HepG2 (cell line): ENCODE data around the gene STAT6. TPM values are rescaled to one million over a fixed set of nuclear protein-coding genes. Genes with fewer than 3 reads are reported as not detected.

Experiments
- ATAC-seq: fragments of 200-7000 bp; cut with Tn5 transposase; 3 replicates; pipeline ENCODE4 v1.9.1; 2020; ENCODE audit warnings: mild to moderate bottlenecking, moderate library complexity
- BruUV-seq: library from RNA; stranded (reverse); fragments of 400-500 nt; replicated peaks from 2 replicates; lab custom pipeline; 2021; lab: Mats Ljungman, UMichigan
- CTCF ChIA-PET: fragments of 300-600 bp; formaldehyde crosslinking; extraction: SDS; loops from one replicate; lab custom pipeline; 2021; ENCODE audit warnings: low total read pairs, inconsistent platforms, low intra/inter-chr PET ratio; lab: Yijun Ruan, JAX
- POLR2A ChIA-PET: fragments of 350-600 bp; sonication (Branson Sonifier 250); formaldehyde crosslinking; loops from one replicate; lab custom pipeline; 2020; ENCODE audit warnings: antibody characterized with exemption, inconsistent platforms; lab: Yijun Ruan, JAX
- DNase-seq: peaks from one replicate; pipeline ENCODE4 v3.0.0-alpha.2; 2015; ENCODE audit warnings: low spot score
- FAIRE-seq: peaks from 3 replicates; lab custom pipeline; 2011; peaks lifted over from hg19 to GRCh38; lab: Jason Lieb, UNC
- H2AFZ ChIP-seq: one replicate; pipeline ENCODE4 v1.6.1; 2011; ENCODE audit warnings: low read length, inconsistent platforms
- H3K27ac ChIP-seq: fragments of 300-600 bp; 3 replicates; pipeline ENCODE4 v1.8.0; 2011; ENCODE audit warnings: mixed run types, mild to moderate bottlenecking, mixed read lengths, low read length, inconsistent platforms; ENCODE audit not compliant: insufficient read depth; ENCODE audit errors: extremely low read length
- H3K27me3 ChIP-seq, 2 experiments: fragments of 200-600 bp in 1 of 2; 2 replicates in 1 of 2; 3 replicates in 1 of 2; pipeline versions ENCODE4 v1.6.0 to v1.8.0; 2011; ENCODE audit warnings: low read length in 2 of 2, mild to moderate bottlenecking in 2 of 2, moderate library complexity in 2 of 2, inconsistent platforms in 1 of 2; ENCODE audit not compliant: insufficient read depth in 2 of 2, control insufficient read depth in 1 of 2
- H3K36me3 ChIP-seq, 2 experiments: fragments of 200-600 bp in 1 of 2; replicated peaks in 1 of 2; 2 replicates in 1 of 2; 3 replicates in 1 of 2; pipeline versions ENCODE4 v1.5.1 to v1.8.0; 2011; ENCODE audit warnings: low read length in 2 of 2, inconsistent platforms in 1 of 2; ENCODE audit not compliant: insufficient read depth in 2 of 2, control insufficient read depth in 1 of 2
- H3K4me1 ChIP-seq: 2 replicates; pipeline ENCODE4 v1.5.1; 2012; ENCODE audit warnings: low read length, inconsistent platforms; ENCODE audit not compliant: insufficient read depth
- H3K4me2 ChIP-seq: 2 replicates; pipeline ENCODE4 v1.6.0; 2011; ENCODE audit warnings: low read depth, low read length, inconsistent platforms
- H3K4me3 ChIP-seq, 3 experiments: fragments of 200-600 bp in 1 of 3; sonication (generic), shearing (Covaris generic) in 1 of 3; replicated peaks in 1 of 3; 2 replicates each; pipeline ENCODE4 v1.5.1; 2011 to 2016; ENCODE audit warnings: low read length in 3 of 3, inconsistent platforms in 2 of 3, low read depth in 2 of 3, mild to moderate bottlenecking in 2 of 3, control low read depth in 1 of 3, mixed read lengths in 1 of 3; ENCODE audit not compliant: insufficient read depth in 1 of 3
- H3K79me2 ChIP-seq: one replicate; pipeline ENCODE4 v1.6.1; 2011; ENCODE audit warnings: low read length, inconsistent platforms; ENCODE audit not compliant: insufficient read depth
- H3K9ac ChIP-seq: 2 replicates; pipeline ENCODE4 v1.6.0; 2011; ENCODE audit warnings: mild to moderate bottlenecking, low read depth, low read length, inconsistent platforms; ENCODE audit not compliant: insufficient read depth
- H3K9me3 ChIP-seq: 2 replicates; pipeline ENCODE4 v1.5.1; 2012; ENCODE audit warnings: mild to moderate bottlenecking, low read length
- H4K20me1 ChIP-seq: 2 replicates; pipeline ENCODE4 v1.6.0; 2011; ENCODE audit warnings: inconsistent platforms, mild to moderate bottlenecking, low read length, moderate library complexity; ENCODE audit not compliant: insufficient read depth
- BORCS8-MEF2B ChIP-seq: sonication (generic); formaldehyde crosslinking; IDR thresholded peaks from 2 replicates; pipeline ENCODE4 v1.8.0; 2022; ENCODE audit warnings: mild to moderate bottlenecking, missing genetic modification reagents
- ELF3 ChIP-seq: IDR thresholded peaks from 2 replicates; pipeline ENCODE4 v1.6.1; 2016; ENCODE audit warnings: missing genetic modification reagents, missing compliant biosample characterization
- ERF ChIP-seq: IDR thresholded peaks from 2 replicates; pipeline ENCODE4 v1.6.1; 2018; ENCODE audit warnings: missing biosample characterization, missing genetic modification reagents
- ESRRA ChIP-seq: sonication (generic); formaldehyde crosslinking; IDR thresholded peaks from 2 replicates; pipeline ENCODE4 v1.5.1; 2020; ENCODE audit warnings: mild to moderate bottlenecking, low read depth, missing genetic modification reagents
- GABPB1 ChIP-seq: IDR thresholded peaks from 2 replicates; pipeline ENCODE4 v1.6.1; 2016; ENCODE audit warnings: mild to moderate bottlenecking, missing genetic modification reagents, moderate library complexity, missing compliant biosample characterization
- HDAC1 ChIP-seq: sonication (generic); formaldehyde crosslinking; IDR thresholded peaks from 2 replicates; pipeline ENCODE4 v1.5.1; 2020; ENCODE audit warnings: mild to moderate bottlenecking, missing genetic modification reagents
- HOXA7 ChIP-seq: sonication (generic); formaldehyde crosslinking; IDR thresholded peaks from 2 replicates; pipeline ENCODE4 v1.8.1; 2022; ENCODE audit warnings: mild to moderate bottlenecking, missing genetic modification reagents, moderate library complexity
- NFKBIZ ChIP-seq: IDR thresholded peaks from 2 replicates; pipeline ENCODE4 v1.6.1; 2018; ENCODE audit warnings: missing genetic modification reagents, missing compliant biosample characterization
- SAP130 ChIP-seq: IDR thresholded peaks from 2 replicates; pipeline ENCODE4 v1.6.1; 2016; ENCODE audit warnings: low read depth
- TFE3 ChIP-seq: IDR thresholded peaks from 2 replicates; pipeline ENCODE4 v1.6.1; 2016
- ZNF430 ChIP-seq: sonication (generic); formaldehyde crosslinking; IDR thresholded peaks from 2 replicates; pipeline ENCODE4 v1.9.0; 2021; ENCODE audit warnings: mild to moderate bottlenecking, missing genetic modification reagents
- ZNF468 ChIP-seq: sonication (generic); formaldehyde crosslinking; IDR thresholded peaks from 2 replicates; pipeline ENCODE4 v1.8.0; 2022; ENCODE audit warnings: mild to moderate bottlenecking, moderate library complexity, missing genetic modification reagents
- ZNF589 ChIP-seq: sonication (generic); formaldehyde crosslinking; conservative IDR thresholded peaks from 2 replicates; pipeline ENCODE4 v1.8.0; 2022; ENCODE audit warnings: mild to moderate bottlenecking, moderate library complexity, missing genetic modification reagents
- ZNF674 ChIP-seq: sonication (generic); formaldehyde crosslinking; IDR thresholded peaks from 2 replicates; pipeline ENCODE4 v1.5.0; 2020; ENCODE audit warnings: low read depth, mild to moderate bottlenecking, missing genetic modification reagents
- ZNF788 ChIP-seq: sonication (generic); formaldehyde crosslinking; IDR thresholded peaks from 2 replicates; pipeline ENCODE4 v1.5.0; 2020; ENCODE audit warnings: mild to moderate bottlenecking, missing genetic modification reagents, borderline replicate concordance
- WGBS: methylation state at CpG from one replicate; pipeline ENCODE4 v1.1.6; 2017; ENCODE audit warnings: low lambda C conversion rate; 5-methylcytosine and 5-hydroxymethylcytosine counted together
- in situ Hi-C: cut with HindIII; loops from 2 replicates; pipeline ENCODE4 v1.10.0; 2017; ENCODE audit warnings: low pct_unique_long_range_greater_than_20kb; ENCODE audit not compliant: extremely low pct_ligation_motif_present
- intact Hi-C: fragments of 100-400 bp; cut with micrococcal nuclease; formaldehyde crosslinking; loops from one replicate; pipeline ENCODE4 v1.10.0; 2022; ENCODE audit not compliant: unreplicated experiment
- polyA plus RNA-seq, 8 experiments: library from polyadenylated mRNA; depleted of rRNA in 3 of 8; stranded (reverse) in 7 of 8; unstranded in 1 of 8; fragments of >200 nt; fragmentation: Illumina TruSeq in 4 of 8; extraction: Trizol in 4 of 8; gene quantifications; 2 replicates each; pipeline versions ENCODE4 v1.2.1 to v1.2.3, GENCODE V29; 2011 to 2016; ENCODE audit warnings: low read depth in 4 of 8, missing spikeins in 1 of 8, mixed read lengths in 1 of 8; ENCODE audit not compliant: insufficient read depth in 1 of 8
- total RNA-seq, 5 experiments: library from RNA; depleted of rRNA; stranded (reverse); fragments of >200 nt; fragmentation: Illumina TruSeq; extraction: Trizol; gene quantifications; 2 replicates each; pipeline ENCODE4 v1.2.3, GENCODE V29; 2016; ENCODE audit warnings: low read depth in 1 of 5
- TF ChIP-seq, protein P1 (sequence below): sonication (generic); formaldehyde crosslinking; IDR thresholded peaks from 2 replicates; pipeline ENCODE4 v1.8.0; 2022; ENCODE audit warnings: missing genetic modification reagents, mild to moderate bottlenecking, borderline replicate concordance

The STAT6 gene
- total and polyA plus RNA-seq, 2 of the 13 experiments (the other 11 are each of a cell fraction or from before 2014, with no cell fraction given) = 28.0 to 62.2 TPM

GRCh38 chr12:57051011-57051410 lies 60.2 kb downstream of the STAT6 start:
- FAIRE-seq (no peak), DNase-seq (no peak), ATAC-seq (no peak)
- WGBS = 94% methylated on average over 1 of the region's 1 CpG
- H3K4me2 ChIP-seq = no peak overlapping the region
- no TSS peak for BruUV-seq
- H3K27me3 ChIP-seq = no peaks in the 10 kb centered on the region
- H3K4me1 ChIP-seq = peaks cover 38% of the 10 kb centered on the region
- no peak overlapping the region for H3K27ac ChIP-seq
- no peaks in the 10 kb centered on the region for H3K79me2 ChIP-seq
- ChIA-PET CTCF (no interaction called here), POLR2A (no interaction called here)
- H3K9me3 ChIP-seq = no peaks in the 10 kb centered on the region
- no peak overlapping the region for H3K9ac ChIP-seq
- H3K36me3 ChIP-seq = no peaks in the 10 kb centered on the region
- in situ Hi-C loops (loop anchor here (5.0 kb wide), 1 partner anchor 44 kb away; the partner anchor contains the start of gene ZBTB39), intact Hi-C loops (no loop called here)
- H3K4me3 ChIP-seq = no peak overlapping the region
- TF ChIP-seq ESRRA (CRISPR knock-in tag) (no peak), ZNF589 (CRISPR knock-in tag) (no peak)
- TF ChIP-seq, protein P1, sequence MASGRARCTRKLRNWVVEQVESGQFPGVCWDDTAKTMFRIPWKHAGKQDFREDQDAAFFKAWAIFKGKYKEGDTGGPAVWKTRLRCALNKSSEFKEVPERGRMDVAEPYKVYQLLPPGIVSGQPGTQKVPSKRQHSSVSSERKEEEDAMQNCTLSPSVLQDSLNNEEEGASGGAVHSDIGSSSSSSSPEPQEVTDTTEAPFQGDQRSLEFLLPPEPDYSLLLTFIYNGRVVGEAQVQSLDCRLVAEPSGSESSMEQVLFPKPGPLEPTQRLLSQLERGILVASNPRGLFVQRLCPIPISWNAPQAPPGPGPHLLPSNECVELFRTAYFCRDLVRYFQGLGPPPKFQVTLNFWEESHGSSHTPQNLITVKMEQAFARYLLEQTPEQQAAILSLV = no peak
- no peak overlapping the region for H2AFZ ChIP-seq
- no peaks in the 10 kb centered on the region for H4K20me1 ChIP-seq

GRCh38 chr12:57049890-57050289 lies 61.3 kb downstream of the STAT6 start, which contains the start of gene MYO1A:
MYO1A (minus strand) TSS chr12:57050129; CDS start chr12:57048323, 1,806 bp downstream.
- peak within 1 kb of the TSS; percentile 83 for H3K4me2 ChIP-seq
- no peaks in the 10 kb centered on the region for H3K79me2 ChIP-seq
- no peak within 1 kb of the TSS for H3K9ac ChIP-seq
- ChIA-PET CTCF (no interaction called here), POLR2A (interaction anchor here (0.8 to 2.6 kb wide), 8 partner anchors 29 to 242 kb away, joined by 3 to 11 read pairs (median 4); partner anchors contain the start of genes LRP1, NEMP1, STAT6 and TAC3)
- WGBS = 8% methylated on average over 2 of the region's 2 CpGs
- intact Hi-C loops (no loop called here), in situ Hi-C loops (loop anchor here (5.0 kb wide), 1 partner anchor 43 kb away; the partner anchor contains the start of gene ZBTB39)
- DNase-seq = peak; percentile 47
- no TSS peak for BruUV-seq
- no peak within 1 kb of the TSS for H3K27ac ChIP-seq
- peaks cover 38% of the 10 kb centered on the region for H3K4me1 ChIP-seq
- peak within 1 kb of the TSS; percentile 43 to 54 (median 49); a peak in 5 of 6 replicates for H3K4me3 ChIP-seq
- no peaks in the 10 kb centered on the region for H3K27me3 ChIP-seq
- FAIRE-seq = peak; percentile 61
- ATAC-seq = peak; percentile 76
- H2AFZ ChIP-seq = no peak within 1 kb of the TSS
- H3K36me3 ChIP-seq = no peaks in the 10 kb centered on the region
- H3K9me3 ChIP-seq = no peaks in the 10 kb centered on the region
- no peaks in the 10 kb centered on the region for H4K20me1 ChIP-seq
- 0 out of 2 replicates have a peak, but pooled peaks have one; percentile 24 for TF ChIP-seq NFKBIZ (CRISPR knock-in tag)
- TF ChIP-seq BORCS8-MEF2B (CRISPR knock-in tag) = 0 out of 2 replicates have a peak, but pooled peaks have one; percentile 33
- TF ChIP-seq ZNF674 = 0 out of 2 replicates have a peak, but pooled peaks have one; percentile 70
- TF ChIP-seq HDAC1 (CRISPR knock-in tag) = 0 out of 2 replicates have a peak, but pooled peaks have one; percentile 37
- TF ChIP-seq ELF3 (CRISPR knock-in tag) = 0 out of 2 replicates have a peak, but pooled peaks have one; percentile 25
- 0 out of 2 replicates have a peak, but pooled peaks have one; percentile 32 for TF ChIP-seq ZNF430 (CRISPR knock-in tag)
- TF ChIP-seq ZNF788 (CRISPR knock-in tag) = 0 out of 2 replicates have a peak, but pooled peaks have one; percentile 30
- no peak for TF ChIP-seq HOXA7 (CRISPR knock-in tag)
- peak; percentile 67 for TF ChIP-seq SAP130 (CRISPR knock-in tag)
- 0 out of 2 replicates have a peak, but pooled peaks have one; percentile 35 for TF ChIP-seq ERF (CRISPR knock-in tag)
- peak; percentile 52; the same call in 1 of the 2 replicates for TF ChIP-seq TFE3 (CRISPR knock-in tag)
- TF ChIP-seq ZNF468 (CRISPR knock-in tag) = no peak
- peak; percentile 7; the same call in 1 of the 2 replicates for TF ChIP-seq GABPB1 (CRISPR knock-in tag)
